HepG2 (cell line): ENCODE data around the gene PRKCD. TPM values are rescaled to one million over a fixed set of nuclear protein-coding genes. Genes with fewer than 3 reads are reported as not detected.

Experiments
- ATAC-seq: fragments of 200-7000 bp; cut with Tn5 transposase; 3 replicates; pipeline ENCODE4 v1.9.1; 2020; ENCODE audit warnings: mild to moderate bottlenecking, moderate library complexity
- BruUV-seq: library from RNA; stranded (reverse); fragments of 400-500 nt; replicated peaks from 2 replicates; lab custom pipeline; 2021; lab: Mats Ljungman, UMichigan
- CTCF ChIA-PET: fragments of 300-600 bp; formaldehyde crosslinking; extraction: SDS; loops from one replicate; lab custom pipeline; 2021; ENCODE audit warnings: low total read pairs, inconsistent platforms, low intra/inter-chr PET ratio; lab: Yijun Ruan, JAX
- POLR2A ChIA-PET: fragments of 350-600 bp; sonication (Branson Sonifier 250); formaldehyde crosslinking; loops from one replicate; lab custom pipeline; 2020; ENCODE audit warnings: antibody characterized with exemption, inconsistent platforms; lab: Yijun Ruan, JAX
- DNase-seq: peaks from one replicate; pipeline ENCODE4 v3.0.0-alpha.2; 2015; ENCODE audit warnings: low spot score
- FAIRE-seq: peaks from 3 replicates; lab custom pipeline; 2011; peaks lifted over from hg19 to GRCh38; lab: Jason Lieb, UNC
- H2AFZ ChIP-seq: one replicate; pipeline ENCODE4 v1.6.1; 2011; ENCODE audit warnings: low read length, inconsistent platforms
- H3K27ac ChIP-seq: fragments of 300-600 bp; 3 replicates; pipeline ENCODE4 v1.8.0; 2011; ENCODE audit warnings: mixed run types, mild to moderate bottlenecking, mixed read lengths, low read length, inconsistent platforms; ENCODE audit not compliant: insufficient read depth; ENCODE audit errors: extremely low read length
- H3K27me3 ChIP-seq, 2 experiments: fragments of 200-600 bp in 1 of 2; 2 replicates in 1 of 2; 3 replicates in 1 of 2; pipeline versions ENCODE4 v1.6.0 to v1.8.0; 2011; ENCODE audit warnings: low read length in 2 of 2, mild to moderate bottlenecking in 2 of 2, moderate library complexity in 2 of 2, inconsistent platforms in 1 of 2; ENCODE audit not compliant: insufficient read depth in 2 of 2, control insufficient read depth in 1 of 2
- H3K36me3 ChIP-seq, 2 experiments: fragments of 200-600 bp in 1 of 2; replicated peaks in 1 of 2; 2 replicates in 1 of 2; 3 replicates in 1 of 2; pipeline versions ENCODE4 v1.5.1 to v1.8.0; 2011; ENCODE audit warnings: low read length in 2 of 2, inconsistent platforms in 1 of 2; ENCODE audit not compliant: insufficient read depth in 2 of 2, control insufficient read depth in 1 of 2
- H3K4me1 ChIP-seq: 2 replicates; pipeline ENCODE4 v1.5.1; 2012; ENCODE audit warnings: low read length, inconsistent platforms; ENCODE audit not compliant: insufficient read depth
- H3K4me2 ChIP-seq: 2 replicates; pipeline ENCODE4 v1.6.0; 2011; ENCODE audit warnings: low read depth, low read length, inconsistent platforms
- H3K4me3 ChIP-seq, 3 experiments: fragments of 200-600 bp in 1 of 3; sonication (generic), shearing (Covaris generic) in 1 of 3; replicated peaks in 1 of 3; 2 replicates each; pipeline ENCODE4 v1.5.1; 2011 to 2016; ENCODE audit warnings: low read length in 3 of 3, inconsistent platforms in 2 of 3, low read depth in 2 of 3, mild to moderate bottlenecking in 2 of 3, control low read depth in 1 of 3, mixed read lengths in 1 of 3; ENCODE audit not compliant: insufficient read depth in 1 of 3
- H3K79me2 ChIP-seq: one replicate; pipeline ENCODE4 v1.6.1; 2011; ENCODE audit warnings: low read length, inconsistent platforms; ENCODE audit not compliant: insufficient read depth
- H3K9ac ChIP-seq: 2 replicates; pipeline ENCODE4 v1.6.0; 2011; ENCODE audit warnings: mild to moderate bottlenecking, low read depth, low read length, inconsistent platforms; ENCODE audit not compliant: insufficient read depth
- H3K9me3 ChIP-seq: 2 replicates; pipeline ENCODE4 v1.5.1; 2012; ENCODE audit warnings: mild to moderate bottlenecking, low read length
- H4K20me1 ChIP-seq: 2 replicates; pipeline ENCODE4 v1.6.0; 2011; ENCODE audit warnings: inconsistent platforms, mild to moderate bottlenecking, low read length, moderate library complexity; ENCODE audit not compliant: insufficient read depth
- CREM ChIP-seq, 2 experiments: sonication (generic) in 1 of 2; formaldehyde crosslinking in 1 of 2; IDR thresholded peaks; 2 replicates each; pipeline versions ENCODE4 v1.4.0 to v1.6.1; 2016 to 2020; ENCODE audit warnings: antibody characterized with exemption in 1 of 2, mild to moderate bottlenecking in 1 of 2, missing genetic modification reagents in 1 of 2
- EHMT2 ChIP-seq: fragments of 200-600 bp; sonication (generic); IDR thresholded peaks from 2 replicates; pipeline ENCODE4 v1.7.0; 2017; ENCODE audit warnings: antibody characterized with exemption, low read depth, low read length, borderline replicate concordance
- SIN3A ChIP-seq: IDR thresholded peaks from 2 replicates; pipeline ENCODE4 v1.6.1; 2011; ENCODE audit warnings: low read depth, mild to moderate bottlenecking, control low read depth, low read length, borderline replicate concordance
- ZNF282 ChIP-seq: fragments of 450-650 bp; IDR thresholded peaks from 2 replicates; pipeline ENCODE4 v1.6.1; 2018; ENCODE audit not compliant: partially characterized antibody
- ZNF891 ChIP-seq: sonication (generic); formaldehyde crosslinking; IDR thresholded peaks from 2 replicates; pipeline ENCODE4 v1.5.0; 2020; ENCODE audit warnings: mild to moderate bottlenecking, missing genetic modification reagents
- ZZZ3 ChIP-seq: sonication (generic); formaldehyde crosslinking; IDR thresholded peaks from 2 replicates; pipeline ENCODE4 v1.4.0; 2020; ENCODE audit warnings: missing genetic modification reagents, mild to moderate bottlenecking, borderline replicate concordance
- WGBS: methylation state at CpG from one replicate; pipeline ENCODE4 v1.1.6; 2017; ENCODE audit warnings: low lambda C conversion rate; 5-methylcytosine and 5-hydroxymethylcytosine counted together
- in situ Hi-C: cut with HindIII; loops from 2 replicates; pipeline ENCODE4 v1.10.0; 2017; ENCODE audit warnings: low pct_unique_long_range_greater_than_20kb; ENCODE audit not compliant: extremely low pct_ligation_motif_present
- intact Hi-C: fragments of 100-400 bp; cut with micrococcal nuclease; formaldehyde crosslinking; loops from one replicate; pipeline ENCODE4 v1.10.0; 2022; ENCODE audit not compliant: unreplicated experiment
- polyA plus RNA-seq, 8 experiments: library from polyadenylated mRNA; depleted of rRNA in 3 of 8; stranded (reverse) in 7 of 8; unstranded in 1 of 8; fragments of >200 nt; fragmentation: Illumina TruSeq in 4 of 8; extraction: Trizol in 4 of 8; gene quantifications; 2 replicates each; pipeline versions ENCODE4 v1.2.1 to v1.2.3, GENCODE V29; 2011 to 2016; ENCODE audit warnings: low read depth in 4 of 8, missing spikeins in 1 of 8, mixed read lengths in 1 of 8; ENCODE audit not compliant: insufficient read depth in 1 of 8
- total RNA-seq, 5 experiments: library from RNA; depleted of rRNA; stranded (reverse); fragments of >200 nt; fragmentation: Illumina TruSeq; extraction: Trizol; gene quantifications; 2 replicates each; pipeline ENCODE4 v1.2.3, GENCODE V29; 2016; ENCODE audit warnings: low read depth in 1 of 5
- TF ChIP-seq, protein P1 (sequence below): sonication (generic); formaldehyde crosslinking; IDR thresholded peaks from 2 replicates; pipeline ENCODE4 v1.5.1; 2020; ENCODE audit warnings: missing genetic modification reagents, mild to moderate bottlenecking, borderline replicate concordance
- TF ChIP-seq, protein P2 (sequence below): sonication (generic); formaldehyde crosslinking; IDR thresholded peaks from 2 replicates; pipeline ENCODE4 v1.4.0; 2020; ENCODE audit warnings: missing genetic modification reagents
- TF ChIP-seq, protein P3 (sequence below): sonication (generic); formaldehyde crosslinking; IDR thresholded peaks from 2 replicates; pipeline ENCODE4 v1.4.0; 2020; ENCODE audit warnings: mild to moderate bottlenecking, missing genetic modification reagents, borderline replicate concordance
- TF ChIP-seq, protein P4 (sequence below): sonication (generic); formaldehyde crosslinking; IDR thresholded peaks from 2 replicates; pipeline ENCODE4 v1.4.0; 2020; ENCODE audit warnings: missing genetic modification reagents

PRKCD gene
- total and polyA plus RNA-seq, 2 of the 13 experiments (the other 11 are each of a cell fraction or from before 2014, with no cell fraction given), result 1.6 to 40.7 TPM

DNA sequence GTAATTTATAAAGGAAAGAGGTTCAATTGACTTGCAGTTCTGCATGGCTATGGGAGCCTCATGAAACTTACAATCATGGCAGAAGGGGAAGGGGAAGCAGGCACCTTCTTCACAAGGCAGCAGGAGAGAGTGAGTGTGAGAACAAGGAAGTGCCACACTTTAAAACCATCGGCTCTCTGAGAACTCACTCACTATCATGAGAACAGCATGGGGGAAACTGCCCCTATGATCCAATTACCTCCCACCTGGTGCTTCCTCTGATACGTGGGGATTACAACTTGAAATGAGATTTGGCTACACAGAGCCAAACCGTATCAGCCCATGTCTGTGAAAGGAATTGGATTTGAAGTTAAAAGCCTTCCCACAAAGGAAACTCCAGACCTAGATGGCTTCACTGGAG lies 55.7 kb downstream of the PRKCD start (continued):
- TF ChIP-seq, protein P1, sequence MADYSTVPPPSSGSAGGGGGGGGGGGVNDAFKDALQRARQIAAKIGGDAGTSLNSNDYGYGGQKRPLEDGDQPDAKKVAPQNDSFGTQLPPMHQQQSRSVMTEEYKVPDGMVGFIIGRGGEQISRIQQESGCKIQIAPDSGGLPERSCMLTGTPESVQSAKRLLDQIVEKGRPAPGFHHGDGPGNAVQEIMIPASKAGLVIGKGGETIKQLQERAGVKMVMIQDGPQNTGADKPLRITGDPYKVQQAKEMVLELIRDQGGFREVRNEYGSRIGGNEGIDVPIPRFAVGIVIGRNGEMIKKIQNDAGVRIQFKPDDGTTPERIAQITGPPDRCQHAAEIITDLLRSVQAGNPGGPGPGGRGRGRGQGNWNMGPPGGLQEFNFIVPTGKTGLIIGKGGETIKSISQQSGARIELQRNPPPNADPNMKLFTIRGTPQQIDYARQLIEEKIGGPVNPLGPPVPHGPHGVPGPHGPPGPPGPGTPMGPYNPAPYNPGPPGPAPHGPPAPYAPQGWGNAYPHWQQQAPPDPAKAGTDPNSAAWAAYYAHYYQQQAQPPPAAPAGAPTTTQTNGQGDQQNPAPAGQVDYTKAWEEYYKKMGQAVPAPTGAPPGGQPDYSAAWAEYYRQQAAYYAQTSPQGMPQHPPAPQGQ (CRISPR knock-in tag), result no peak
- no peak for TF ChIP-seq EHMT2
- TF ChIP-seq, protein P2, sequence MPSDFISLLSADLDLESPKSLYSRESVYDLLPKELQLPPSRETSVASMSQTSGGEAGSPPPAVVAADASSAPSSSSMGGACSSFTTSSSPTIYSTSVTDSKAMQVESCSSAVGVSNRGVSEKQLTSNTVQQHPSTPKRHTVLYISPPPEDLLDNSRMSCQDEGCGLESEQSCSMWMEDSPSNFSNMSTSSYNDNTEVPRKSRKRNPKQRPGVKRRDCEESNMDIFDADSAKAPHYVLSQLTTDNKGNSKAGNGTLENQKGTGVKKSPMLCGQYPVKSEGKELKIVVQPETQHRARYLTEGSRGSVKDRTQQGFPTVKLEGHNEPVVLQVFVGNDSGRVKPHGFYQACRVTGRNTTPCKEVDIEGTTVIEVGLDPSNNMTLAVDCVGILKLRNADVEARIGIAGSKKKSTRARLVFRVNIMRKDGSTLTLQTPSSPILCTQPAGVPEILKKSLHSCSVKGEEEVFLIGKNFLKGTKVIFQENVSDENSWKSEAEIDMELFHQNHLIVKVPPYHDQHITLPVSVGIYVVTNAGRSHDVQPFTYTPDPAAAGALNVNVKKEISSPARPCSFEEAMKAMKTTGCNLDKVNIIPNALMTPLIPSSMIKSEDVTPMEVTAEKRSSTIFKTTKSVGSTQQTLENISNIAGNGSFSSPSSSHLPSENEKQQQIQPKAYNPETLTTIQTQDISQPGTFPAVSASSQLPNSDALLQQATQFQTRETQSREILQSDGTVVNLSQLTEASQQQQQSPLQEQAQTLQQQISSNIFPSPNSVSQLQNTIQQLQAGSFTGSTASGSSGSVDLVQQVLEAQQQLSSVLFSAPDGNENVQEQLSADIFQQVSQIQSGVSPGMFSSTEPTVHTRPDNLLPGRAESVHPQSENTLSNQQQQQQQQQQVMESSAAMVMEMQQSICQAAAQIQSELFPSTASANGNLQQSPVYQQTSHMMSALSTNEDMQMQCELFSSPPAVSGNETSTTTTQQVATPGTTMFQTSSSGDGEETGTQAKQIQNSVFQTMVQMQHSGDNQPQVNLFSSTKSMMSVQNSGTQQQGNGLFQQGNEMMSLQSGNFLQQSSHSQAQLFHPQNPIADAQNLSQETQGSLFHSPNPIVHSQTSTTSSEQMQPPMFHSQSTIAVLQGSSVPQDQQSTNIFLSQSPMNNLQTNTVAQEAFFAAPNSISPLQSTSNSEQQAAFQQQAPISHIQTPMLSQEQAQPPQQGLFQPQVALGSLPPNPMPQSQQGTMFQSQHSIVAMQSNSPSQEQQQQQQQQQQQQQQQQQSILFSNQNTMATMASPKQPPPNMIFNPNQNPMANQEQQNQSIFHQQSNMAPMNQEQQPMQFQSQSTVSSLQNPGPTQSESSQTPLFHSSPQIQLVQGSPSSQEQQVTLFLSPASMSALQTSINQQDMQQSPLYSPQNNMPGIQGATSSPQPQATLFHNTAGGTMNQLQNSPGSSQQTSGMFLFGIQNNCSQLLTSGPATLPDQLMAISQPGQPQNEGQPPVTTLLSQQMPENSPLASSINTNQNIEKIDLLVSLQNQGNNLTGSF (CRISPR knock-in tag), result no peak

DNA sequence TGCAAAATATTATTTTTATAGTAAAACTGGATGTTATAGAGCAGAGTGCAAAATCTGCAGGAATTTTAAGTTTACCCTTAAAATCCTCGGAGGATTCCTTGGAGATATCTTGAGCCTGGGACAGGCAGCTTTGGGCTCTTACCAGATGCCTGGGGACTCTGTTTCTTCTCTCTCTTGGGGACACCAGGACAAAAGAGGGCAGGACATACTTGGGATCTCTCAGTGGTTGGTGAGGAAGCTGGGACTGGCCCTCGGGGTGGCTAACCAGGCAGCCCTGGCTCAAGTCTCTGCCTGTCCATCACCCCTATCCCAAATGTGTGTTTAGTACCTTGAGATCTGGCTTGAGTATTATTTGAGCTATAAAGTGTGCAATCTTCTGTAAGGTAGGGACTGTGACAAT lies 56.2 kb downstream of the PRKCD start:
- in situ Hi-C loops (no loop called here), intact Hi-C loops (no loop called here)
- H3K36me3 ChIP-seq, result no peaks in the 10 kb centered on the region
- ATAC-seq (no peak), FAIRE-seq (no peak), DNase-seq (no peak)
- ChIA-PET POLR2A (no interaction called here), CTCF (no interaction called here)
- no peak overlapping the region for H3K4me2 ChIP-seq
- H3K79me2 ChIP-seq, result no peaks in the 10 kb centered on the region
- no peak overlapping the region for H3K27ac ChIP-seq
- no peak overlapping the region for H3K4me3 ChIP-seq
- H2AFZ ChIP-seq, result no peak overlapping the region
- H3K9me3 ChIP-seq, result no peaks in the 10 kb centered on the region
- WGBS, result 100% methylated on average over 1 of the region's 2 CpGs
- peaks cover 16% of the 10 kb centered on the region for H3K4me1 ChIP-seq
- H3K9ac ChIP-seq, result no peak overlapping the region
- no TSS peak for BruUV-seq
- no peaks in the 10 kb centered on the region for H3K27me3 ChIP-seq
- H4K20me1 ChIP-seq, result no peaks in the 10 kb centered on the region
- no peak for TF ChIP-seq SIN3A
- TF ChIP-seq, protein P3, sequence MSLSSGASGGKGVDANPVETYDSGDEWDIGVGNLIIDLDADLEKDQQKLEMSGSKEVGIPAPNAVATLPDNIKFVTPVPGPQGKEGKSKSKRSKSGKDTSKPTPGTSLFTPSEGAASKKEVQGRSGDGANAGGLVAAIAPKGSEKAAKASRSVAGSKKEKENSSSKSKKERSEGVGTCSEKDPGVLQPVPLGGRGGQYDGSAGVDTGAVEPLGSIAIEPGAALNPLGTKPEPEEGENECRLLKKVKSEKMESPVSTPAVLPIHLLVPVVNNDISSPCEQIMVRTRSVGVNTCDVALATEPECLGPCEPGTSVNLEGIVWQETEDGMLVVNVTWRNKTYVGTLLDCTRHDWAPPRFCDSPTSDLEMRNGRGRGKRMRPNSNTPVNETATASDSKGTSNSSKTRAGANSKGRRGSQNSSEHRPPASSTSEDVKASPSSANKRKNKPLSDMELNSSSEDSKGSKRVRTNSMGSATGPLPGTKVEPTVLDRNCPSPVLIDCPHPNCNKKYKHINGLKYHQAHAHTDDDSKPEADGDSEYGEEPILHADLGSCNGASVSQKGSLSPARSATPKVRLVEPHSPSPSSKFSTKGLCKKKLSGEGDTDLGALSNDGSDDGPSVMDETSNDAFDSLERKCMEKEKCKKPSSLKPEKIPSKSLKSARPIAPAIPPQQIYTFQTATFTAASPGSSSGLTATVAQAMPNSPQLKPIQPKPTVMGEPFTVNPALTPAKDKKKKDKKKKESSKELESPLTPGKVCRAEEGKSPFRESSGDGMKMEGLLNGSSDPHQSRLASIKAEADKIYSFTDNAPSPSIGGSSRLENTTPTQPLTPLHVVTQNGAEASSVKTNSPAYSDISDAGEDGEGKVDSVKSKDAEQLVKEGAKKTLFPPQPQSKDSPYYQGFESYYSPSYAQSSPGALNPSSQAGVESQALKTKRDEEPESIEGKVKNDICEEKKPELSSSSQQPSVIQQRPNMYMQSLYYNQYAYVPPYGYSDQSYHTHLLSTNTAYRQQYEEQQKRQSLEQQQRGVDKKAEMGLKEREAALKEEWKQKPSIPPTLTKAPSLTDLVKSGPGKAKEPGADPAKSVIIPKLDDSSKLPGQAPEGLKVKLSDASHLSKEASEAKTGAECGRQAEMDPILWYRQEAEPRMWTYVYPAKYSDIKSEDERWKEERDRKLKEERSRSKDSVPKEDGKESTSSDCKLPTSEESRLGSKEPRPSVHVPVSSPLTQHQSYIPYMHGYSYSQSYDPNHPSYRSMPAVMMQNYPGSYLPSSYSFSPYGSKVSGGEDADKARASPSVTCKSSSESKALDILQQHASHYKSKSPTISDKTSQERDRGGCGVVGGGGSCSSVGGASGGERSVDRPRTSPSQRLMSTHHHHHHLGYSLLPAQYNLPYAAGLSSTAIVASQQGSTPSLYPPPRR (CRISPR knock-in tag), result no peak
- no peak for TF ChIP-seq ZZZ3 (CRISPR knock-in tag)
- TF ChIP-seq, protein P4, sequence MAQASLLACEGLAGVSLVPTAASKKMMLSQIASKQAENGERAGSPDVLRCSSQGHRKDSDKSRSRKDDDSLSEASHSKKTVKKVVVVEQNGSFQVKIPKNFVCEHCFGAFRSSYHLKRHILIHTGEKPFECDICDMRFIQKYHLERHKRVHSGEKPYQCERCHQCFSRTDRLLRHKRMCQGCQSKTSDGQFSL (CRISPR knock-in tag), result no peak
- TF ChIP-seq ZNF282, result no peak
- no peak for TF ChIP-seq CREM (IDR thresholded peaks at IDR 0.05)
- TF ChIP-seq CREM (CRISPR knock-in tag; IDR thresholded peaks at IDR 0.05), result no peak
- TF ChIP-seq ZNF891 (CRISPR knock-in tag), result no peak
